Liver (tissue), 3 donors: Measurements from ENCODE around the gene C1orf210.

ENCODE experiments used
- GABPA ChIP-seq, 2 donors: IDR thresholded peaks in 1 of 2; conservative IDR thresholded peaks in 1 of 2; 2 replicates each; pipeline ENCODE4 v1.6.1; 2016; ENCODE audit warnings: antibody characterized with exemption in 2 of 2, mild to moderate bottlenecking in 1 of 2, moderate library complexity in 1 of 2
- NR2F2 ChIP-seq: IDR thresholded peaks from 2 replicates; pipeline ENCODE4 v1.6.1; 2016; ENCODE audit warnings: antibody characterized with exemption
- RAD21 ChIP-seq, 2 donors: IDR thresholded peaks; 2 replicates each; pipeline ENCODE4 v1.6.1; 2016; ENCODE audit warnings: antibody characterized with exemption in 2 of 2, mild to moderate bottlenecking in 2 of 2
- SP1 ChIP-seq: IDR thresholded peaks from 2 replicates; pipeline ENCODE4 v1.6.1; 2018; ENCODE audit warnings: antibody characterized with exemption, mild to moderate bottlenecking
- TAF1 ChIP-seq: conservative IDR thresholded peaks from 2 replicates; pipeline ENCODE4 v1.6.1; 2016; ENCODE audit warnings: antibody characterized with exemption, mild to moderate bottlenecking
- YY1 ChIP-seq: IDR thresholded peaks from 2 replicates; pipeline ENCODE4 v1.6.1; 2016; ENCODE audit warnings: antibody characterized with exemption, mild to moderate bottlenecking
- TF ChIP-seq, protein P1 (sequence below): IDR thresholded peaks from 2 replicates; pipeline ENCODE4 v1.6.1; 2016; ENCODE audit warnings: antibody characterized with exemption, mild to moderate bottlenecking
- TF ChIP-seq, protein P2 (sequence below): IDR thresholded peaks from 2 replicates; pipeline ENCODE4 v1.6.1; 2016; ENCODE audit warnings: antibody characterized with exemption
- TF ChIP-seq, protein P3 (sequence below): fragments of 150-350 bp; IDR thresholded peaks from 2 replicates; pipeline ENCODE4 v1.5.1; 2017; ENCODE audit warnings: improper control_type of control experiment, low read depth, low read length; ENCODE audit not compliant: missing input control
- donor health status: healthy.
- donor health status: healthy.

DNA sequence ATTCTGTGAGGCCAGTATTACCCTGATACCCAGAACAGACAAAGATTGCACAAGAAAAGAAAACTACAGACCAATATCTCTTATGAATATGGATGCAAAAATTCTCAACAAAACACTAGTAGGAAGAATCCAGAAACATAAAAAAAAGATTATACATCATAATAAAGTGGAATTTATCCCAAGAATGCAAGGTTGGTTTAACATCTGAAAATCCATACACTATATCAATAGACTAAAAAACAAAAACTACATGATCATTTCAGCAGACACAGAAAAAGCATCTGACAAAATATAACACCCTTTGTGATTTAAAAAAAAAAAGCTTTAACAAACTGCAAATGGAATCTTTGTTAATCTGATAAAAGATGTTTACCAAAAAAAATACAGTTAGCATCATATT lies 40.0 kb upstream of the C1orf210 start:
- TF ChIP-seq, protein P1, sequence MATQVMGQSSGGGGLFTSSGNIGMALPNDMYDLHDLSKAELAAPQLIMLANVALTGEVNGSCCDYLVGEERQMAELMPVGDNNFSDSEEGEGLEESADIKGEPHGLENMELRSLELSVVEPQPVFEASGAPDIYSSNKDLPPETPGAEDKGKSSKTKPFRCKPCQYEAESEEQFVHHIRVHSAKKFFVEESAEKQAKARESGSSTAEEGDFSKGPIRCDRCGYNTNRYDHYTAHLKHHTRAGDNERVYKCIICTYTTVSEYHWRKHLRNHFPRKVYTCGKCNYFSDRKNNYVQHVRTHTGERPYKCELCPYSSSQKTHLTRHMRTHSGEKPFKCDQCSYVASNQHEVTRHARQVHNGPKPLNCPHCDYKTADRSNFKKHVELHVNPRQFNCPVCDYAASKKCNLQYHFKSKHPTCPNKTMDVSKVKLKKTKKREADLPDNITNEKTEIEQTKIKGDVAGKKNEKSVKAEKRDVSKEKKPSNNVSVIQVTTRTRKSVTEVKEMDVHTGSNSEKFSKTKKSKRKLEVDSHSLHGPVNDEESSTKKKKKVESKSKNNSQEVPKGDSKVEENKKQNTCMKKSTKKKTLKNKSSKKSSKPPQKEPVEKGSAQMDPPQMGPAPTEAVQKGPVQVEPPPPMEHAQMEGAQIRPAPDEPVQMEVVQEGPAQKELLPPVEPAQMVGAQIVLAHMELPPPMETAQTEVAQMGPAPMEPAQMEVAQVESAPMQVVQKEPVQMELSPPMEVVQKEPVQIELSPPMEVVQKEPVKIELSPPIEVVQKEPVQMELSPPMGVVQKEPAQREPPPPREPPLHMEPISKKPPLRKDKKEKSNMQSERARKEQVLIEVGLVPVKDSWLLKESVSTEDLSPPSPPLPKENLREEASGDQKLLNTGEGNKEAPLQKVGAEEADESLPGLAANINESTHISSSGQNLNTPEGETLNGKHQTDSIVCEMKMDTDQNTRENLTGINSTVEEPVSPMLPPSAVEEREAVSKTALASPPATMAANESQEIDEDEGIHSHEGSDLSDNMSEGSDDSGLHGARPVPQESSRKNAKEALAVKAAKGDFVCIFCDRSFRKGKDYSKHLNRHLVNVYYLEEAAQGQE = no peak
- TF ChIP-seq, protein P2, sequence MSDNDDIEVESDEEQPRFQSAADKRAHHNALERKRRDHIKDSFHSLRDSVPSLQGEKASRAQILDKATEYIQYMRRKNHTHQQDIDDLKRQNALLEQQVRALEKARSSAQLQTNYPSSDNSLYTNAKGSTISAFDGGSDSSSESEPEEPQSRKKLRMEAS = no peak
- TF ChIP-seq, protein P3, sequence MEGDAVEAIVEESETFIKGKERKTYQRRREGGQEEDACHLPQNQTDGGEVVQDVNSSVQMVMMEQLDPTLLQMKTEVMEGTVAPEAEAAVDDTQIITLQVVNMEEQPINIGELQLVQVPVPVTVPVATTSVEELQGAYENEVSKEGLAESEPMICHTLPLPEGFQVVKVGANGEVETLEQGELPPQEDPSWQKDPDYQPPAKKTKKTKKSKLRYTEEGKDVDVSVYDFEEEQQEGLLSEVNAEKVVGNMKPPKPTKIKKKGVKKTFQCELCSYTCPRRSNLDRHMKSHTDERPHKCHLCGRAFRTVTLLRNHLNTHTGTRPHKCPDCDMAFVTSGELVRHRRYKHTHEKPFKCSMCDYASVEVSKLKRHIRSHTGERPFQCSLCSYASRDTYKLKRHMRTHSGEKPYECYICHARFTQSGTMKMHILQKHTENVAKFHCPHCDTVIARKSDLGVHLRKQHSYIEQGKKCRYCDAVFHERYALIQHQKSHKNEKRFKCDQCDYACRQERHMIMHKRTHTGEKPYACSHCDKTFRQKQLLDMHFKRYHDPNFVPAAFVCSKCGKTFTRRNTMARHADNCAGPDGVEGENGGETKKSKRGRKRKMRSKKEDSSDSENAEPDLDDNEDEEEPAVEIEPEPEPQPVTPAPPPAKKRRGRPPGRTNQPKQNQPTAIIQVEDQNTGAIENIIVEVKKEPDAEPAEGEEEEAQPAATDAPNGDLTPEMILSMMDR = no peak
- TF ChIP-seq SP1 = no peak
- TF ChIP-seq TAF1 = no peak
- TF ChIP-seq RAD21 (IDR thresholded peaks at IDR 0.05) = no peak
- no peak for TF ChIP-seq NR2F2
- TF ChIP-seq YY1 = no peak
- TF ChIP-seq GABPA (IDR thresholded peaks at IDR 0.05 in 1 of 2, conservative IDR thresholded peaks at IDR 0.05 in 1 of 2) = no peak
